GM12864 (cell line): ENCODE results near the gene UBE2L3.
A peak's percentile ranks its signal among the peaks of the same experiment; 100 is the strongest.

Experiments used
- DNase-seq: peaks from one replicate; pipeline ENCODE4 v3.0.0-alpha.2; 2011; ENCODE audit warnings: low read depth
- H3K4me3 ChIP-seq: 2 replicates; pipeline ENCODE4 v1.5.1; 2011; ENCODE audit warnings: mild to moderate bottlenecking, low read depth, low read length, control low read depth
- TF ChIP-seq, protein P1 (sequence below): IDR thresholded peaks from 2 replicates; pipeline ENCODE4 v1.5.1; 2011; ENCODE audit warnings: low read depth, mild to moderate bottlenecking, moderate library complexity, low read length, control low read depth, inconsistent platforms; ENCODE audit errors: missing control alignments

The UBE2L3 gene

DNA sequence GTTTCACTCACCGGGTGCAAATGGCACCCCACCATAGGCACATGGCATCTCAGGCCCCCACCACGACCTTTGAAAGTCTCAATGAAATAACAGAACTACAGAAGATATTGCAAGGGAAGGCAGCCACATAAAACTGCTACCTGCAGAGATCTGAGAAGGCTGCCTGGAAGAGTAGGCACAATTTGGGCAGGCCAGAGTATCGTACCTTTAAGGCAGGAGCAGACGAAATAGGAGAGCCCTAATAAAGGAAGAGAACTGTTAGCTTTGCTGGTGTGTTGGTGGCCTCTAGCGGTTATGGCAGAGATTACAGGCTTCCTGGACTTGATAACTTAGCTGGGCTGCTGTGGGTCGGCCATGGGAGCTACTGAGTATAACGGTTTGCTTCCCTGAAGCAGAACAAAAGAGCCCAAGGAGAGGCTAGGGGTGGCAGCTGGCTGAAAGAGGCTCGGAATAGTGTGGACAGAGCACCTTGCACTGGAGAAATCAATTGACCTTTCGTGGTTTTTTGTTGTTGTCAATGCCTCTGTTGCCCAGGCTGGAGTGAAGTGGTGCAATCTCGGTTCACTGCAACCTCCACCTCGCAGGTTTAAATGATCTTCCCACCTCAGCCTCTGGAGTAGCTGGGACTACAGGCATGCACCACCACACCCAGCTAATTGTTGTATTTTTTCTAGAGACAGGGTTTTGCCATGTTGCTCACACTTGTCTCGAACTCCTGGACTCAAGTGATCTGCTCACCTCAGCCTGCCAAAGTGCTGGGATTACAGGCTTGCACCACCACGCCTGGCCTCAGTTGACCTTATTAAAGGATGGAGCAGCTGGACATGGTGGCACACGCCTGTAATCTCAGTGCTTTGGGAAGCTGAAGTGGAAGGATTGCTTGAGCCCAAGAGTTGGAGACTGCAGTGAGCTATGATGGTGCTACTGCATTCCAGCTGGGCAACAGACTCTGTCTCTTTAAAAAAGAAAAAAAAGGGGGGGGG, 79.4 kb downstream of the UBE2L3 start:
- no peak overlapping the region for H3K4me3 ChIP-seq
- DNase-seq: no peak
- TF ChIP-seq, protein P1, sequence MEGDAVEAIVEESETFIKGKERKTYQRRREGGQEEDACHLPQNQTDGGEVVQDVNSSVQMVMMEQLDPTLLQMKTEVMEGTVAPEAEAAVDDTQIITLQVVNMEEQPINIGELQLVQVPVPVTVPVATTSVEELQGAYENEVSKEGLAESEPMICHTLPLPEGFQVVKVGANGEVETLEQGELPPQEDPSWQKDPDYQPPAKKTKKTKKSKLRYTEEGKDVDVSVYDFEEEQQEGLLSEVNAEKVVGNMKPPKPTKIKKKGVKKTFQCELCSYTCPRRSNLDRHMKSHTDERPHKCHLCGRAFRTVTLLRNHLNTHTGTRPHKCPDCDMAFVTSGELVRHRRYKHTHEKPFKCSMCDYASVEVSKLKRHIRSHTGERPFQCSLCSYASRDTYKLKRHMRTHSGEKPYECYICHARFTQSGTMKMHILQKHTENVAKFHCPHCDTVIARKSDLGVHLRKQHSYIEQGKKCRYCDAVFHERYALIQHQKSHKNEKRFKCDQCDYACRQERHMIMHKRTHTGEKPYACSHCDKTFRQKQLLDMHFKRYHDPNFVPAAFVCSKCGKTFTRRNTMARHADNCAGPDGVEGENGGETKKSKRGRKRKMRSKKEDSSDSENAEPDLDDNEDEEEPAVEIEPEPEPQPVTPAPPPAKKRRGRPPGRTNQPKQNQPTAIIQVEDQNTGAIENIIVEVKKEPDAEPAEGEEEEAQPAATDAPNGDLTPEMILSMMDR: peak; percentile 91

DNA sequence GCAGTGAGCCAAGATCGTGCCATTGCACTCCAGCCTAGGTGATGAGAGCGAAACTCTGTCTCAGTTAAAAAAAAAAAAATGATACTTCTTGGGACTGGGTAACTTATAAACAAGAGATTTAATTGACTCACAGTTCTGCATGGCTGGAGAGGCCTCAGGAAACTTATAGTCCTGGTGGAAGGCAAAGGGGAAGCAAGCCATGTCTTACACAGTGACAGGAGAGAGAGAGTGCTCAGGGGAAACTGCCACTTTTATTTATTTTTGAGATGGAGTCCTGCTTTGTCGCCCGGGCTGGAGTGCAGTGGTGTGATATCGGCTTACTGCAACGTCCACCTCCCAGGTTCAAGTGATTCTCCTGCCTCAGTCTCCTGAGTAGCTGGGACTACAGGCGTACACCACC, 82.8 kb downstream of the UBE2L3 start:
- H3K4me3 ChIP-seq: no peak overlapping the region
- TF ChIP-seq, protein P1: no peak
- DNase-seq: no peak

DNA sequence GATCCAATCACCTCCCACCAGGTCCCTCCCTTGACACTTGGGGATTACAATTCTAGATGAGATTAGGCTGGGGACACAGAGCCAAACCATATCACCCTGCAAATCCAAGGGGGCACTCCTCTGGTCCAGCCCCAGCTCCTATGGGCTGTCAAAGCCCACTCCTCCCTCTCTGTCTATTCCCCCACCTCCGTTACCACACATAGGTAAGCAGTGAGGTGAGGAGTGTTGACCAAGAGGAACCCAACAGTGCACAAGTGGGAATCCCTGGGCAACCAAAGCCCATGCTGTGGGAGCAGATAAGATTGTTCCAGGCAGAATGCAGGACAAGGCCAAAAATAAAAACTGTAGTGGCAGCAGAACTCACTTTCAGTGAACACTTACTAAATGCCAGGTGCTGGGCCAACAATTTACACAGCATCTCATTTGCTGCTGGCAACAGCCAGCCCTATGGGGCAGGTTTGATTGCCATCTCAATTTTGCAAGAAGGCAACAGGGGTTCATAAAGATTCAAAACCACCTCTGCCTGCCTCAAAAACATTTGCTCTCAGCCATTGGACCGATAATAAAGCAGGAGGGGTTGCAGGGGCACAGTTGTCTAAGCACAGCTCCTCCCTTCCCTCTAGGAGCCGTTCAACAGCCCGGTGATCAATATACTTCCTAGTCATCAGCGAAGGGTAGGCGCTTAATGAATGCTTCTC, 83.5 kb downstream of the UBE2L3 start:
- H3K4me3 ChIP-seq: peak overlapping the region; percentile 74
- TF ChIP-seq, protein P1: no peak
- DNase-seq: no peak

DNA sequence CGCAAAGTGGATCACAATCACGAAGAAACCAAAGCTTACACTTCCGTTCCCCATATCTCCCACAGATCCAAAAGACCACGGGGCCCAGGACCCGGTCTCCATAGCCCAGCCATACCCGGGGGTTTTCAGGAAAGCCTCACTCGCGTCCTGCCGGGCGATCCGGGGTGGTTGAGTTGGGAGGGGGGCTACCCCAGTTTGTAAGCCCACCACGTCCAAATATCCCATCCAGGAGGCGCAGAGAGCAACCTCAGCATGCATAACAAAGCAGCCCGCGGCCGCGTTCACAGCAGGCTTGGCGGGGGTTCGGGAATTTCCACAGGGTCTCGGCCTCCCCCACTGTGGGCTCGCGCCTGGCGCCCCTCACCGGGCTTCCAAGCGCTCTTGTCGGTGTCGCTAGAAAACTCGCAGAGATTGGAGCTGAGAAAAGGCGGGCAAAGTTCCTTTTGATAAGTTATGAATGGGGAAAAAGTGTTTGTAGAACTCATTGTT, 84.1 kb downstream of the UBE2L3 start:
- H3K4me3 ChIP-seq: peak overlapping the region; percentile 74
- DNase-seq: no peak
- TF ChIP-seq, protein P1: no peak

DNA sequence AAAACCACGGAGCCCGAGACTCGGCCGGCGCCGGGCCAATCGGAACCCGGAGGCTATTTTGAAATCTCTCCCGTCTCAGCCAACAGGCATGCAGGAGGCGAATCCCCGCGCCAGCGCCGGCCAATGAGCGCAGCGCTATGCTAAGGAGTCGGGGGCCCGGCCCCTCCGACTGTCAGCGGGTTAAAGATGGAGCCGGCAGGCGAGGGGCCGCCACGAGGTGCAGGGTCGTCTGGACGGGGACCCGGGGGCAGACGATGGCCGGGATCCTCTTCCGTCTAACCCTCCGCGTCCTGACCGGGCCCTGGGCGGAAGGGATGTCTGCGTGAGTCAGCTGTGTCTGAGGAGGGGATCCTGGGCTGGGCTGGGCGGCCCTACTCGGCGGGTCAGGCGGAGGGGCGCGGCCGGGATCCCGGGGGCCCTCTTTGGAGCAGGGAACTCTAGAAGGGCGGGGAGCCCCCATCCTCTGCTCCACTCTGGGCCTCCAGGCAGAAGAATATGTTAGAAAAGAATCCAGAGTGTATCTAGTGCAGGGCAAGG, 84.6 kb downstream of the UBE2L3 start:
- peak overlapping the region; percentile 74 for H3K4me3 ChIP-seq
- TF ChIP-seq, protein P1: no peak
- no peak for DNase-seq

DNA sequence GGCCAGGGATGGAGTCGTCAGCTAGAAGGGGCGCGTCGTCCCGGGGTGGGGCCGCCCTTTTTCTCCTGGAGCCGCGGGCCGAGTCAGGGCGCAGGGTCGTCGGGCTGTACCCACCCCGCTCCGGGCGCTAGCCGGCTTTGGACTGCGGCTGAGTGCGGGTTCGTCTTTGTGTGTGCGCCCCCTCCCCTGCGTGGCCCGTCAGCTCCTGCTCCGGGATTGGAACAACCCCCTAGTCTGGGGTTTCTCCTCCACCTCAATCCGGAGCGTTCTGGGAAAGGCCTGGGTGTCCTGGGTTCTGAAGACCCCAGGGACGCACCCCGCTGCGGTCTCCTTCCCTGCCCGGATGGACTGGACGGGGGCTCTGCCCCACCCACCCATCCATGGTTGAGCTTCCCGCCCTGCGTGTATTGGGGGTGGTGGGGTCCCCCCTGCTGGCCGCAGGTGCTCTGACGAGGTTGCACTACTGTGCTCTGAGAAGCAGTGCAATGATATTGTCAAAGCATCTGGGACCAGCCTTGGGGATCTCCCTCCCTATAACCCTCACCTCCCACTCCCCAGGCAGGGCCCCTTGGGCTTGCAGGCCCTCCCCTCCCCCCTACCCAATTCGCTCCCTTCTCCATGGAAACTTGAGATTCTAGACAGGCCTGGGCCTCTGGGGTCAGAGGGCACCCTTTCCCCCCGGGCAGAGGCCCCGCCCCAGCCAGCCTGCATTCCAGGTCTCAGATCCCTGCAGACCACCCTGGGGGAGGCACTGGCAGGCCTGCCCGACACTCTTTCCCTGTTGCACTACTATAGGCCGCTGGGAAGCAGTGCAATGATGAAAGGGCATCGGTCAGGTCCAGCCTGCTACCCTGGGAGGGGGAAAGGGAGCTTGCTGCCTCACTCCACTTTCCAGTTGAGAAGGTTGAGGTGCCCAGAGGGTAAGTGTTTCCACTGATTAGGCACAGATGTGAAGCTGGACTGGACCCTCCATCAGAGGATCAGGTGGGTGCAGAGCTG, 85.3 kb downstream of the UBE2L3 start:
- TF ChIP-seq, protein P1: peak; percentile 33
- H3K4me3 ChIP-seq: peak overlapping the region; percentile 74
- no peak for DNase-seq
